T follicular helper cell (primary cell): ENCODE results near the gene ZNF385A.

Source experiments
- DNase-seq: peaks from one replicate; pipeline ENCODE4 v3.0.0-alpha.2; 2020; ENCODE audit warnings: low read depth

Gene ZNF385A

DNA sequence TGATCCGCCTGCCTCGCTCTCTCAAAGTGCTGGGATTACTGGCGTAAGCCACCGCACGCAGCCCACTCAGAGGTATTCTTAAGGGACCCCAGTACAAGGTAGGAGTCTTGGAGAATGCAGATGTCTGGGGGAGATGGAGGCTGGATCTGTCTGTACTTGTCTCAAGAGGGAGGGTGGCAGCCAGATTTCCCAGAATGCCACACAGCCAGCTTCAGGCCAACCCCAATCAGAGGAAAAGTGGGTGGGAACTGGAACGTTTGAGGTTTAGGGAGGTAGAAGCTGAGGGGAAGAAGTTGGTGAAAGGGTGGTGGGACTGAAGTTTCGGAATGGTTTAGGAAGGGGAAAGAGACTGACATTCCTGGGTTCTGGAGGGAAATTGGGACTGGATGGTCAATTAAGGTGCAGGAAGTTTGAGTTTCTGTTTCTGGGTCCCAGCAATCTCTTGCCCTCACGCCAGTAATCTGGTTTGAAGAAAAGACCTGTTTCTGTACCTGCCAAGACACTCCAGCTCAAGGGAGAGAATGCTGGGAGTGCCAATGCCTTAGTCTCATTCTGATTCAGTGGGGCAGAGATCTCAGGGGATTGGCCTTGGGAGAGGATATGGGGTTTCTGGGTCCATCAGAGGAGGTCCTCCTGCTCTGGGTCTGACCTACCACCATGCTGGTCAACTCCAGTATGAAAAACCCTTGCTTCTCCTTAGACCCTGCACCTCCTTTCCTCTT, 8.1 kb upstream of the ZNF385A start:
- DNase-seq = no peak

DNA sequence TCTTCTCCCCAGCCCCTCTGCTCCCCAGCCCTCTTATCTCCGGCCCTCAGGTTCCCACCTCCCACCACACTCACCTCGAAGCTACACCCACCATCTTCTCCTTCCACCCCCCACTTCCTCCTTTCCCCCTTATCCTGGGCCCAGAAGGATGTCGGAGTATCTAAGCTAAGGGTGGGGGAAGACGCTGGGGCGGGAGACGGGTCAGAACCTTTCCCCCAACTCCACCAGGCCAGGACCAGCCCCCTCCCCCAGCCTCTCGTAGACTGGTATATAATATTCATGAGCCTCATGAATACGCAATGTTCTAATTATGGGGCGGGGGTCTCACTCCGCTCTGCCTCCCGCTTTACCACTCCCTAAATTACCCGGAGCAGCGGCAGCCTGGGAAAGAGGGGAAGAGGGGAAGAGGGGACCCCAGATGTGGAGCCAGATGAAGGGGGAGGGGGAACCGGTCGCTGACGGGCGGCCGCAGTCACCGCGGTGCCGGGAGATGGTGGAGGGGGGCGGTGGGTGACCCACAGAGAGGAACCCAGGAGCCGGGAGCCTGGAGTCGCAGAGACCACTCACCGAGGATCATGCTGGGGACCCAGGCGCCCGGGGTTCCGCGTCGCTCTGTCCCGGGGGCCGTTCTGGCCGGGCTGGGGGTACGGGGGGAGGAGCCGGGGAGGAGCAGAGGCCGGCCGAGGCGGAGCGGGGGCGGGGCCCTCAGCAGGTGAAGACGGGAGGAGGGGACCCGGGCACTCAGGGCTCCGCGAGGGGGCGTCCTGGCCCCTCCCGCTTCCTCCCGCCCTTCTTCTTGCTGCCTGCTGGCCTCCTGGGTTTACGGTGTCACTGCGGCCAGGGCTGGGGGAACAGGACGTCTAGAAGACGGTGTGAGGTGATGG, 6.4 kb upstream of the ZNF385A start:
- peak; percentile 65 for DNase-seq

DNA sequence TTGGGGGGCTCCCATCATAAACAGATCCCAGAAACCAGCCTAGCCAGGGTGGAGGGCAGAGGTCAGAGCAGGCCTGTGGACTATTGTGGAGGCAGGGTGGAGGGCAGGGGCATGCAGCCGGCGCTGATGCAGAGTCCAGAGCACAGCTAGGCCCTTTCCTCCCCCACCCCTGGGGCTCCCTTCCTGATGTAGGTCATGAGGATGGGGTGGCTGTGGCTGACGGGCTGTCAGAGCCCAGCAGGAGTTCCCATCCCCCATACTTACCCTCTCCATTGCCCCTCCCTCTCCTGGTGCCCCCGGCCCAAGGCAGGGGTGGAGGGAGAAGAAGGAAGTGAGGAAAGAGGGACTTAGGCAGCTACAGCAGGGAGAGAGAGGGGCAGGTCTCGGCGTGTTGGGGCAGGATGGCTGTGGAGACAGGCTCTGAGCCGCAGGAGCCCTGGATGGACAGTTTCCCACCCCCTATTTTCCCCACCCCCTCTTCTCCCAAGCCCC, 5.7 kb upstream of the ZNF385A start:
- DNase-seq = no peak

DNA sequence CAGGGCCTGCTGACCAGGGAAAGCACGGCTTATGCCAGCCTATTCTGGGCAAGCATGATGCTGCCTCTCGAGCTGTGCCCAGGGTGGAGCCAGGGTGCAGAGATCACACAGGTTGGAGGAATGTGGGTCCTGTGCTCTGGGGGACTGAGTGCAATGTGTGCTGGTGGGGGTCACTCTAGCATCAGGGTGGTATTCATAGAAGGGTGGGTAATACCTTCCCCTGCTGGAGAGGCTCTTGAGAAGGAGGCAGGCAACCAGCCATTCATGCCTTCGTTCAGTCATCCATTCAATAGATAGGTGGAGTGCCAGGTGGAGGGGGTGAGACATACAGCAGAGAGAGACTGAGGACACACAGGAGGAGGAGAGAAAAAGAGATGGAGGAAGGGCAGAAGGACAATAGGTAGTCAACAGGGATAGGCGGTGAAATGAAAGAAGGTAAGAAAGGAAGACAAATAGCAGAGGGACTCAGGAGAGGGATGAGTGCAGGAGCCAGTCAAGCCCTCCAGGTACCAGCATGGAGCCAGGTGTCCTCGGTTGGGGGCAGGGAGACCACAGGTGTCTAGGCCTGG, 5.2 kb upstream of the ZNF385A start:
- DNase-seq = no peak

DNA sequence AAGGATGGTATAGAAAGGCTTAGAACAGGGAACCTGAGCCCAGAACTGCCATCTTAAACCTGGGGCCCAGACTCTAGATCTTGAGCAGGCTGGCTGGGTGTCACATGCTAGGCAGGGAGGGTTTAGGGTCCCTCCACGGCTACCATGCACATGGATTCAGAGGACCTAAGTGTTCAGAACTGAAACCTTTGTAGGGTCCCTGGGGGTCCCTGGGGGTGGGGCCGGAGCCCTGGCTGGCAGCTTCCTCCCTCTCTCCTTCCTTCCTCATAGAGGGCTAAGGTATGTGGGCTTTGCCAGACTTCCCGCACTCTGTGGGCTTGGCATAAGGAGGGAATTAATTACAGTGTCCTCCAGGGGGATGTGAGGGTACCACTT, 4.6 kb upstream of the ZNF385A start:
- DNase-seq = no peak

DNA sequence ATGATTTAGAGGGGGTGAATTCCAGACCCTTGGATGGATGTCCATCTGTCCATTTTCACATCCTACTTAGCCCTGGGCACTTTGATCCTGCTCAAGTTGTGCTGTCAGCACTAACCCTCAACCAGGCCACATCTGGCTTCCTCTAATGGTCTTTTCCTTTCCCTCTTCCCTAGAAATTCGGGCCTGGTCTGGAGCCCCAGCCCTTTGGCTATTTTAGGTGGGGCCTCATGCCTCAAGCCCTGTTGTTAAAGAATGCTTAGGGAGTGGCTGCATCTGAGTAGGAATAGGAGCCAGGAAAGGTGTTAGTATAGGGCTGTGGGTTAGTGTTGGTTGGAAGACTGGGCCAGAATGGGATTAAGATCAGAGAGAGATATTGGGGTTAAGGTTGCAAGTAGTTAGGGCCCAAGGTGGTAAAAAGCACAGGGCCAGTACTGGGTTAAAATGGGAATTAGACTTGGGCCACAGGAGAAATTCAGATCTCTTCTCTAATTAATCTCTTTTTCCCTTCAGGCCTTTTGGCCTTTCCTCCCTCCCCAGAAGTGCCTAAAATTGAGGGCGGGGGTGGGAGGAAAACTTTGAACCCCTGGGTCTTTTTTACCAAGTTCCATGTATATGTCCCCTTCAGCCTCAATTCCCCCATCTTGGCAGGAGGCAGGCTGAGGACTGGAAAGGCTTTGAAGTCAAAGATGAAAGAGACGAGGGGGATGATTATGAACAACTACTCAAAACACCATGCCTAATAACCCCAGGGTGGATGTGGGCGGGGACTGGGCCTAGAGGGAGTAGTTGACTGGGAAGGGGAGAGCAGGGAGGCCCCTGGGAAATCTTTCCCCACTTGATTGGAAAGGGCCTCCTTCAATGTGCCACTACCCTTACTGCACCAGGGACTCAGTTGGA, 4.0 kb upstream of the ZNF385A start:
- DNase-seq = no peak

DNA sequence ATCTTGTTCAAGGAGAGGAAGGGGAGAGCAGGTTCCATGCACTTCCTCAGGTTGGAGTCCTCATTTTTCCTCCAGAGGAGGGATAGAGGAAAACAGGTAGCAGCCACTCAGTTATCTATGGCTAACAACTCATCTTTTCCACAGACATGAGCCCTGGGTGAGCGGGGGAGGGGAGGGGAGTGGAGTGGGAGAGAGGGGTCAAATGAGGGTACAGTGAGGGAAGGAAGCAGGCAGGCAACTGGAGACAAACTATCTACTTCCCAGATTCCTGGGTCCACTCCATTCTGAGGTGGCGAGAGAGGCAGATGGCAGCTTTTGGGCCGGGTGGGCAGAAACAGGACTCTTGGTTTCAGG, 2.6 kb upstream of the ZNF385A start:
- no peak for DNase-seq

DNA sequence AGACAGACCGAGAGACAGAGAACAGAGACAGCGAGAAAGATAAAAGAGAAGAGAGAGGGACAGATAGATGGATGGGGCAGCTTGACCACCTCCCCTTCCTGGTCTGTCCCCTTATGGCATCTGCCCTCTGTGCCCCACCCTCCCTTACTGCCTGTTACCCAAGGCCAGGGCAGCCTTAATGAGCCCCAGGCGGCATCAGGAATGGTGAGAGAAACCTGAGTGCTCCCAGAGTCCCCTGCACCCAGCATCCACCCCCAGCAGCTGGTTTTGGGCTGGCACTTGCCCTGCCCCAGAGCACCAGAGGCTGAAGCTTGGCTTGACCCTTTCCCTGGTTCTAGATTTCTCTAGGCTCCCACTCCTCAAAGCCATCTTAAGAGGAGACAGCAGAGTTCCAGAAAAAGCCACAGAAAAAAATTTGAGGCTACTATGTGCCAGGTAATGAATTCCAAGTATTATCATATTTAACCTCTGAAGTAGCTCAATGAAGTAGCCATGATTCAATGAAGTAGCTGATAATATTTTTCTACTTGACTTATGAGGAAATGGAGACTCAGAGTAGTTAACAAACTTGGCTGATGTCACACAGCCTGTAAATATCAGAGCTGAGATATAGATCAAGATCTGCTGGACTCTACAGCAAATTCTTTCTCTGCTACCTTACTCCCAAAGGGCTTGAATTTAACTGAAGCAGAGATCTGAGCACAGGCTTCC, 2.0 kb upstream of the ZNF385A start:
- DNase-seq = no peak

DNA sequence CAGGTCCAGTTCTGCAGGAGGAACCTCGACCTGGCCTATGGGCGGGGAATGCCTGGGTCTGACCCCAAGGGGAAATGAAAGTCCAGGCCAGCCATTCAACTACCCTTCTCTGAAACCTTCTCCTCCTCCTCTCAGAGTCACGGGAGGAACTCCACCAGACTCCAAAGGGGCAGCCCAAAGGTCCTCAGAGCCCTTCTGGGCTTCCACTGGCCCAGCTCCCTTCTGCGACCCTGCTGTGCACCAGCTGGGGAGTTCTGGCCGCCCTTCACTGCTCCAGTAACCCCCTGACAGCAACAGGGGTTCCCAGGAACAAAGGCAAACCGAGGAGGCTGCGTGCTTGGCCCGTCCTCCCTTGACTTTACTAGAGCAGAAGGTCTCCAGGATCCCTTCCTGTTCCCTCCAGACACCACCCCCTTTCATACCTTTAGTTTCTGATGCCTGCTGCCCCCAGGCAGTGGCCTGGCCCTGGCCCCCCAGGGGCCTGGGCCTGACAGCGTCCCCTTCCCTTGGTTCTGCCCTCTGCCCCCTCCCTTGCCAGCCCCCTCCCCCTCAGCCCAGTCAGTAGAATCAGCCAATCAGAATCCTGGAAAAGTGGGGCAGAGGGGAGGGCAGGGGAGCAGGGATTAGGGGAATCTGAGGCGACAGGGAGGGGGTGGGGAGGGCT, 850 bp upstream of the ZNF385A start:
- no peak for DNase-seq

DNA sequence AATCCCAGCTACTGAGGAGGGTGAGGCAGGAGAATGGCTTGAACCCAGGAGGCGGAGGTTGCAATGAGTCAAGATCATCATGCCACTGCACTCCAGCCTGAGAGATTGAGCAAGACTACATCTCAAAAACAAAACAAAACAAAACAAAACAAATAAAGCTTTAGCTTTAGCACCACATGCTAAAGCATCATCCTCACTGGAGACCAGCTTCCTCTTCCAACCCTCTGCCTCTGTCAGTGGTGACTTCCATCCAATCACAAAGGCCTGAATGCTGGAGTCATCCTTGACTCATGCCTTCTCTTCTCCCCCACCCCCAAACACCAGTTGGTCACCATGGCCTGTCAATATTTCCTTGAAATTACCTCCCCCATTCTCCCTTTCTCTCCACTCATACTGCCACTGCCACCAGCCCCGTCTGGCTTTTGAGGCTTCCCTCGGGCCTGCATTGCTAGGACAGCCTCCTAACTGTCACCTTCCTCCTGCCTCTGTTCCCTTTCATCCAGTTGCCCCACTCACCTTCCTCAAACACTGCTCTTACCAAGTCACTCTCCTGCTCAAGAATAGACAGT, 1.4 kb downstream of the ZNF385A start:
- DNase-seq = no peak

DNA sequence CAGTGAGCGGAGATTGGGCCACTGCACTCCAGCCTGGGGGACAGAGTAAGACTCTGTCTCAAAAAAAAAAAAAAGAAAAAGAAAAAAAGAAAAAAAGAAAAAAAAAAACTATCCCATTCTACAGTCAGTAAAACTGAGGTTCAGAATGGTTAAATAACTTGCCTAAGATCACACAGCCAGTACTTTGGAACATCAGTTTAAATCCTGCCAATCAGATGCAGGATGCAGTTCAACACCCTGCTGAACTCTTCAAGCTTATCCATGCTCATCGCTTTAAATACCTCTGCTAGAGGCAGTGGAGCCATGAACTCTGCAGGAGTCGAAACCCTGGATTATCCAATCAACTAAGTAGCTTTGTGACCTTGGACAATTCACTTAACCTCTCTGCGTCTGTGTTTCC, 3.4 kb downstream of the ZNF385A start:
- DNase-seq = no peak

DNA sequence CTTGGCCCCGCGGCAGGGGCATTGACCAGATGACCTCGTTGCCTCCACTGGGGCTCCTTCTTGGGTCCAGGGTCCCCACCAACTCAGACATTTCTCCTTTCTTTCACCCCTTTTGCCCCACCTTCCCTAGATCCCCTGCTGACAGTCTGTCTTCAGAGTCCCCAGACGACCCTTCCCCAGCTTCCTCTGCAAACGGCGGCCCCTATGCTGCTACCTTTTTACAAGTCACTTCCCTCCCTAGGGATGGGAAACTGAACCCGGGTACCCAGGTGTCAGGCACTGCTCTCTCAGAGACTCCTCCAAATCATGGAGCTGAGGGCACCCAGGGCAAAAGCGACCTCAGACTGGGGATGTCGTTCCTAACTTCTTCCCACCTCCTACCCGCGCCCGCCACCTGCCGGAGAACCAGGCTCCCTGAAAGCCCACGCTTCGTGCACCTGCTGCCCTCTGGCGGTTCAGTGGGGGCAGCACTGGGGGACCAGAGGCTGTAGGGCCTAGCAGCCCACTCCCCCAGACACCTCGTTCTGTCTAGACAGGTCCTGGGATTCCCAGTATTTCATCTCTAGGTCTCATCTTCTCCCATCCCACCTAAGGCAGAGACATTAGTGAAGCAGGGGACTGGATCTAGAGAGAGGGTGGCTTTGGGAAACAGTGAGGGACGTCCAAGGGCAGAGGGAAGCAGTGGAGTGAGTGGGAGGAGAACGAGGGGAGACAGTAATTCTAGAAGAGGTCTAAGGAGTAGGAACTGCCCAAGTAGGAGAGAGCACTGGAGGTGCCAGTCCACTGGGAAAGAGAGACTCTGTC, 4.9 kb downstream of the ZNF385A start:
- DNase-seq = peak; percentile 85

DNA sequence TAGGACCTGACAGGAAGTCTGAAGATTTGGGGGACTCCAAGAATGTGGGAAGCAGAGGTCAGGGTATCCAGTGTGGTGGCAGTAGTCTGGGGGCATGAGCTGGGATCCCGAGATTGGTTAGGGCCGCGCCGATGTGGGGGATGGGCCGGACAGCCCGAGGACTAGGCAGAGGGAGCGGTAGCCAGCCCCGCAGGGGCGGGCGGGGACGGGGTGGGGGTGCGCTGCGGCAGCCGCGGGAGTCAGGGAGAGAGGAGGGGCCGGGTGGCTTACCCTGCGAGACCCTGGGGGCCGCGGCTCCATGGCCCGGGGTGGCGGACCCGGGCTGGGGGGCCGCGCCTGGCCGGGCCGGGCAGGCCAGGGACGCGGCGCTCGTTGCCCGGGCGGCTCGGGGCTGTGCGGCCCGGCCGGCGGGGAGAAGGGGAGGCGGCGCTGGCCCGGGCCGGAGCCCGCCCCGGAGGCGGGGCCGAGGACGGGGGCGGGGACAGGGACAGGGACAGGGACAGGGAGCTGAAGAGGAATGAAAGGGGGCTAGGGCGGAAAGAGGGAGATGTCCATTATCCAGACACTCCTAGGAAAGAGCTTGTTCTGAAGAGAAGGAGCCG, 5.6 kb downstream of the ZNF385A start:
- DNase-seq = no peak

DNA sequence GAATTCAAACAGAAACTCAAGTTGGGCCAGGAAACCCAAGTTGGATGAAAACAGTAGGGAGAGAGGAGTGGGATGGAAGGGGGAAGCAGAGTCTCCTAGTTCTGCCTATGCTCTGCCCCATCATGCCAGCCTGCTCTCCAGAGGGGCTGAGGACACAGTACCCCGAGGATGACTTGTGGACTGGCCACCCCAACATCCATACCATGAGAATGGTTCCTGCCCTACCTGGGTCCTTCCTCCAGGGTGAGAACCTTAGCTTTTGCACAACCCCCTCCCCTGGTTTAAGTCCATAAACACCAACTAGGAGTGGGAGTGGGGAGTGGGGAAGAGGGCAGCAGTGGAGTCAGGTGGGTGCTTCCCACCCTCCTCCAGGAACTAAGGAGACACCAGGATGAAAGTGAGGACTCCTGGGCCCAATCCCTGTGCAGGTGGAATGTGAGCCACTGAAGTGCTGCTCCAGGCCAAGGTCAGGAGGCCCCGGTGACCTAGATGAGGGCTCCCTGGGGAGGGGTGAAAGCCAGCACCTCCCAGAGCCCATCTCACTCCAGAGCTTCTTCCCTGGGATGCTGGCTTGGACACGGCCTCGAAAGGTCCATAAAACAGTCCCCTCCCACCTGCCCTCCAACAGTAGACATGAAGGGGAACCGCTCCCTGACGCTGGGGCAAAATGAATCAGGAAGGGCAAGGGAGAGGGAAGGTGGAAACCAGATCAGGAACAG, 6.6 kb downstream of the ZNF385A start:
- DNase-seq = no peak

DNA sequence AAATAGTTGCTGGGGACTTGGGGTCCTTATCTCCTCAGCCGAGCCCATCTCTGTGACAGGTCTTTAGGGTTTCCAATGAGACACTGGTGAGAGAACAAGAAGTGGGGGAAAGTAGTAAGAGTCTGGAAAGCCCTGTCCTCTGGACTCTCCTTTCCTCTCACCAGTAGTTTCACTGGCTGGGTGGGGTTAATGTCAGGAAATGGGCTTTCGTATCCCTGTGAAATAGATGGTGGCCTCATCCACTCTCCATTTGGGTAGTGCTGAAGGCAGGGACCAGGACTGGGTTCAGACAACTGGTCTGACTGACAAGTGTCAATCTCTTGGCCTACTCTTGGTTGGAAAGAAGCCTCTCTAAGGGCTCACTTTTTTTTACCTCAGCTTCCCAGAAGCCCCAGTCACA, 7.5 kb downstream of the ZNF385A start:
- DNase-seq = no peak

DNA sequence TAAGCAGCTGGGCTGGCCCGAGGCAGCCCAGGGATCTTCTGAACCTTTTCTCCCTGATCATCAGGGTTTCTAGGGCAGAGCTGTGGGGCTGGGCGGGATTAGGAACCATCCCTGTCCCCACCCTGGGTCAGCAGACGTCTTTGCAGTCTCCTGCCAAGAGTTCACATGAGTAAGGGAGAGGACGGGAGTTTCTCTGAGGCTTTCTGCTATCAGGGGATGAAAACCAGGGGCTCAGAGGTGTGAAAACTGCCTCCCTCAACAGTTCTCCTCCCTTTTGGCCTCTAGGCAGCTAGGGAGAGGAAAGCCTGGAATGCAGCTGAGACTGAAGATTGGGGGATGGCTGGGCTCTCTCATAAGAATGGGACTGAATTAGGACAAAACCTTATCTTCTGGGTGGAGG, 7.9 kb downstream of the ZNF385A start:
- no peak for DNase-seq

DNA sequence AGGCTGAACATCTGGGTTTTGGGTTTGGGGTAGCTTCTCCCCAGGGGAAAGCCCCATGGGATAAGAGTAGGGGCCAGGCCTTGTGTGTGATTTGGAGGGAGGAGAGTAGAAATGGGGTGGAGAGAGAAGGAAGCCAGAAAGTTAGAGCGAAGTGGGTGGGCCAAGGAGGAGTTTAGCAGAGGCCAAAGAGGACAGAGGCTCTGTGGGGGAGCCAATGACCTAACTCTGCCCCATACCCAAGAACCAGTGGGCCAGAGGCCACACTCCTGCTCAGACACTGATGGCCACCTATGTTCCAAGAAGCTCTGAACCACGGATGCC, 9.3 kb downstream of the ZNF385A start:
- no peak for DNase-seq

DNA sequence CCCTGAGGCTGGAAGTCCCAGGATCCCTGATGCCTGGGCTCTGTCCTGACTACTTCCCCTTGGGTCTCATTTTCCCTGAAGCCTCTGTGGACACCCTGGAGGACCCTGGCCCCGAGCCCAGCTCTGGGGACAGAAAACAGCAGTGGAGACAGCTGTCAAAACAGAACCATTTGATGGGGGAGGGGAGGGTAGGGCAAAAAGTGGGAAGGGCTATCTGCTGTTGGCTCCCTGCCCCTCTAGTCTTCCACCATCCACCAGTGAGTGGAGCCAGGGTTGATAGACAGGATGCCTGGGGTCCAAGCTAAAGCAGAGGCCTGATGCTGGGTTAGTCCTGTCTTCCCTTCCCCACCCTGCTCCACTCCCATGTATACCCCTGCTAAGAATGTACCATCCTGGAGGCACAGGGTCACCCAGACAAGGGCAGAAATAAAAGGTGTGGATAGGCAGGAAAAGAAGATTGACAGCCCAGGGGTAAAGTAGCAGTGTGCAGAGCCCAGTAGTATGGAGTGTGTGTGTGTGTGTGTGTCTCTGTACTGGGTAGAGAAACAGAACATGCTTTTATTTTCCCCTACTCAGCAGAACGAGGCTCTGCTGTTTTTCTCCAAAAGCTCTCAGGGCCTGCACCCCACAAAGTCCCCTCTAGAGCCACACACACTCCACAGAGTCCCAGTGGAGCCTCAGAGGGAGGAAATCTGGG, 9.8 kb downstream of the ZNF385A start:
- no peak for DNase-seq
